Panc1 (cell line): Measurements from ENCODE around the gene CPEB2. TPM values are rescaled to one million over a fixed set of nuclear protein-coding genes. Genes with fewer than 3 reads are reported as not detected.

Source experiments
- ATAC-seq: fragments of 200-7000 bp; cut with Tn5 transposase; 2 replicates; pipeline ENCODE4 v1.9.1; 2020; ENCODE audit warnings: mild to moderate bottlenecking, moderate library complexity
- BruUV-seq: library from RNA; stranded (reverse); fragments of 400-500 nt; replicated peaks from 2 replicates; lab custom pipeline; 2021; lab: Mats Ljungman, UMichigan
- CTCF ChIA-PET: fragments of 300-600 bp; sonication (Branson Sonifier 250); formaldehyde crosslinking; loops from one replicate; lab custom pipeline; 2022; ENCODE audit warnings: antibody characterized with exemption; lab: Charles Lee
- POLR2A ChIA-PET: fragments of 300-600 bp; sonication (Branson Sonifier 250); formaldehyde crosslinking; loops from one replicate; lab custom pipeline; 2022; ENCODE audit warnings: antibody characterized with exemption; lab: Charles Lee
- DNase-seq: peaks from one replicate; pipeline ENCODE4 v3.0.0-alpha.2; 2010; ENCODE audit warnings: low read depth, low spot score
- H3K27ac ChIP-seq: 2 replicates; pipeline ENCODE4 v1.5.1; 2011; ENCODE audit warnings: mild to moderate bottlenecking, low read length, inconsistent platforms
- H3K27me3 ChIP-seq: fragments of 200-500 bp; sonication (Bioruptor generic); 2 replicates; pipeline ENCODE4 v1.6.0; 2014; ENCODE audit warnings: low read length, inconsistent platforms; ENCODE audit not compliant: control insufficient read depth, insufficient read depth
- H3K36me3 ChIP-seq: fragments of 200-500 bp; sonication (Bioruptor generic); 2 replicates; pipeline ENCODE4 v1.5.1; 2014; ENCODE audit warnings: inconsistent platforms, mild to moderate bottlenecking, low read length, moderate library complexity; ENCODE audit not compliant: control insufficient read depth, insufficient read depth
- H3K4me1 ChIP-seq: 2 replicates; pipeline ENCODE4 v1.5.1; 2011; ENCODE audit warnings: inconsistent platforms, mild to moderate bottlenecking, low read length, moderate library complexity; ENCODE audit not compliant: control insufficient read depth, insufficient read depth
- H3K4me3 ChIP-seq, 2 experiments: 2 replicates each; pipeline ENCODE4 v1.5.1; 2011 to 2012; ENCODE audit warnings: low read depth in 2 of 2, low read length in 2 of 2, mild to moderate bottlenecking in 2 of 2, inconsistent platforms in 1 of 2, moderate library complexity in 1 of 2
- H3K9me3 ChIP-seq: fragments of 200-500 bp; sonication (Bioruptor generic); 2 replicates; pipeline ENCODE4 v1.5.1; 2014; ENCODE audit warnings: low read depth, mild to moderate bottlenecking, inconsistent platforms, low read length, moderate library complexity; ENCODE audit not compliant: control insufficient read depth, insufficient read depth
- POLR2AphosphoS5 ChIP-seq: IDR thresholded peaks from 2 replicates; pipeline ENCODE4 v1.6.1; 2012; ENCODE audit warnings: mild to moderate bottlenecking, low read depth, low read length, moderate library complexity
- SIN3A ChIP-seq: IDR thresholded peaks from 2 replicates; pipeline ENCODE4 v1.6.1; 2012; ENCODE audit warnings: low read depth, mild to moderate bottlenecking, low read length, moderate library complexity, borderline replicate concordance; ENCODE audit not compliant: insufficient read depth
- TCF7L2 ChIP-seq: IDR thresholded peaks from 2 replicates; pipeline ENCODE4 v1.6.1; 2011; ENCODE audit warnings: mild to moderate bottlenecking, low read depth, low read length, inconsistent platforms
- in situ Hi-C: cut with HindIII; loops from 2 replicates; pipeline ENCODE4 v1.10.0; 2016; ENCODE audit warnings: low sequenced_read_pairs, low pct_unique_long_range_greater_than_20kb
- intact Hi-C: fragments of 100-400 bp; cut with micrococcal nuclease; formaldehyde crosslinking; loops from one replicate; pipeline ENCODE4 v1.10.0; 2022; ENCODE audit not compliant: unreplicated experiment
- total RNA-seq: library from RNA; stranded (reverse); gene quantifications from one replicate; pipeline ENCODE4 v1.2.1, GENCODE V29; 2021; ENCODE audit not compliant: unreplicated experiment
- TF ChIP-seq, protein P1 (sequence below): fragments of 450-650 bp; IDR thresholded peaks from 2 replicates; pipeline ENCODE4 v1.5.1; 2017; ENCODE audit warnings: mild to moderate bottlenecking
- TF ChIP-seq, protein P2 (sequence below), 2 experiments: IDR thresholded peaks; 2 replicates each; pipeline ENCODE4 v1.6.1; 2011 to 2012; ENCODE audit warnings: low read depth in 2 of 2, control low read depth in 1 of 2, low read length in 1 of 2, mild to moderate bottlenecking in 1 of 2, moderate library complexity in 1 of 2; ENCODE audit not compliant: insufficient read depth in 1 of 2

CPEB2 gene
- total RNA-seq, 1 experiment from 2014 or later: 7.2 TPM

GRCh38 chr4:15034071-15034764 lies 31.9 kb downstream of the CPEB2 start:
- ATAC-seq: no peak
- no peaks in the 10 kb centered on the region for H3K9me3 ChIP-seq
- POLR2A ChIA-PET: no interaction called here
- H3K27ac ChIP-seq: no peak overlapping the region
- BruUV-seq: no TSS peak
- H3K4me1 ChIP-seq: no peaks in the 10 kb centered on the region
- TF ChIP-seq POLR2AphosphoS5: no peak
- no peak for TF ChIP-seq TCF7L2
- TF ChIP-seq SIN3A: no peak
- TF ChIP-seq, protein P1, sequence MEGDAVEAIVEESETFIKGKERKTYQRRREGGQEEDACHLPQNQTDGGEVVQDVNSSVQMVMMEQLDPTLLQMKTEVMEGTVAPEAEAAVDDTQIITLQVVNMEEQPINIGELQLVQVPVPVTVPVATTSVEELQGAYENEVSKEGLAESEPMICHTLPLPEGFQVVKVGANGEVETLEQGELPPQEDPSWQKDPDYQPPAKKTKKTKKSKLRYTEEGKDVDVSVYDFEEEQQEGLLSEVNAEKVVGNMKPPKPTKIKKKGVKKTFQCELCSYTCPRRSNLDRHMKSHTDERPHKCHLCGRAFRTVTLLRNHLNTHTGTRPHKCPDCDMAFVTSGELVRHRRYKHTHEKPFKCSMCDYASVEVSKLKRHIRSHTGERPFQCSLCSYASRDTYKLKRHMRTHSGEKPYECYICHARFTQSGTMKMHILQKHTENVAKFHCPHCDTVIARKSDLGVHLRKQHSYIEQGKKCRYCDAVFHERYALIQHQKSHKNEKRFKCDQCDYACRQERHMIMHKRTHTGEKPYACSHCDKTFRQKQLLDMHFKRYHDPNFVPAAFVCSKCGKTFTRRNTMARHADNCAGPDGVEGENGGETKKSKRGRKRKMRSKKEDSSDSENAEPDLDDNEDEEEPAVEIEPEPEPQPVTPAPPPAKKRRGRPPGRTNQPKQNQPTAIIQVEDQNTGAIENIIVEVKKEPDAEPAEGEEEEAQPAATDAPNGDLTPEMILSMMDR: no peak
- TF ChIP-seq, protein P2, sequence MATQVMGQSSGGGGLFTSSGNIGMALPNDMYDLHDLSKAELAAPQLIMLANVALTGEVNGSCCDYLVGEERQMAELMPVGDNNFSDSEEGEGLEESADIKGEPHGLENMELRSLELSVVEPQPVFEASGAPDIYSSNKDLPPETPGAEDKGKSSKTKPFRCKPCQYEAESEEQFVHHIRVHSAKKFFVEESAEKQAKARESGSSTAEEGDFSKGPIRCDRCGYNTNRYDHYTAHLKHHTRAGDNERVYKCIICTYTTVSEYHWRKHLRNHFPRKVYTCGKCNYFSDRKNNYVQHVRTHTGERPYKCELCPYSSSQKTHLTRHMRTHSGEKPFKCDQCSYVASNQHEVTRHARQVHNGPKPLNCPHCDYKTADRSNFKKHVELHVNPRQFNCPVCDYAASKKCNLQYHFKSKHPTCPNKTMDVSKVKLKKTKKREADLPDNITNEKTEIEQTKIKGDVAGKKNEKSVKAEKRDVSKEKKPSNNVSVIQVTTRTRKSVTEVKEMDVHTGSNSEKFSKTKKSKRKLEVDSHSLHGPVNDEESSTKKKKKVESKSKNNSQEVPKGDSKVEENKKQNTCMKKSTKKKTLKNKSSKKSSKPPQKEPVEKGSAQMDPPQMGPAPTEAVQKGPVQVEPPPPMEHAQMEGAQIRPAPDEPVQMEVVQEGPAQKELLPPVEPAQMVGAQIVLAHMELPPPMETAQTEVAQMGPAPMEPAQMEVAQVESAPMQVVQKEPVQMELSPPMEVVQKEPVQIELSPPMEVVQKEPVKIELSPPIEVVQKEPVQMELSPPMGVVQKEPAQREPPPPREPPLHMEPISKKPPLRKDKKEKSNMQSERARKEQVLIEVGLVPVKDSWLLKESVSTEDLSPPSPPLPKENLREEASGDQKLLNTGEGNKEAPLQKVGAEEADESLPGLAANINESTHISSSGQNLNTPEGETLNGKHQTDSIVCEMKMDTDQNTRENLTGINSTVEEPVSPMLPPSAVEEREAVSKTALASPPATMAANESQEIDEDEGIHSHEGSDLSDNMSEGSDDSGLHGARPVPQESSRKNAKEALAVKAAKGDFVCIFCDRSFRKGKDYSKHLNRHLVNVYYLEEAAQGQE (IDR thresholded peaks at IDR 0.05; ENCODE audit: insufficient read depth in 1 of 2, low read depth in 2 of 2, low read length in 1 of 2): no peak
- DNase-seq: no peak
- H3K36me3 ChIP-seq: no peaks in the 10 kb centered on the region
- CTCF ChIA-PET: no interaction called here
- H3K27me3 ChIP-seq: no peaks in the 10 kb centered on the region
- intact Hi-C loops: no loop called here
- in situ Hi-C loops: no loop called here
- H3K4me3 ChIP-seq: no peak overlapping the region

DNA sequence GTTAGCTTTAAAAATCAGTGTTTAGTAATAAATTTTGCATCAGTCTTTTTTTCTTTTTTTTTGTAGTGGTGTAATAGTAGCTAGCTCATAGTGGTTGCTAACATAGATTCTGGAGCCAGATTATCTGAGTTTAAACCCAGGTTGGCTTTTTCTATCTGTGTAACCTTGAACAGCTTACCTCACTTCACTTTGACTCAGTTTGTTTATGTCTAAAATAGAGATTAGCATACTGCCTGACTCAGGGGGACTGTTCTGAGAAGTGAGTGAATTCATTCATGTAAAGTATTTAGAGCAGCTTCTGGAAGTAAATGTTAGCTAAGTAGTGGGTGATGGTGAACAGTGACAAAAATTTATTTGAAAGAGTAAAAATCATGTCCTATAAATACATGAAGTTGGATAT lies 32.9 kb downstream of the CPEB2 start:
- Histone ChIP-seq H3K4me3 (no peak overlapping the region), H3K4me1 (no peaks in the 10 kb centered on the region), H3K27ac (no peak overlapping the region), H3K36me3 (no peaks in the 10 kb centered on the region), H3K9me3 (no peaks in the 10 kb centered on the region), H3K27me3 (no peaks in the 10 kb centered on the region)
- BruUV-seq: no TSS peak
- in situ Hi-C loops (no loop called here), intact Hi-C loops (no loop called here)
- TF ChIP-seq, protein P2 (IDR thresholded peaks at IDR 0.05; ENCODE audit: insufficient read depth in 1 of 2, low read depth in 2 of 2, low read length in 1 of 2): no peak
- TF ChIP-seq TCF7L2 (no peak), POLR2AphosphoS5 (no peak), SIN3A (no peak)
- TF ChIP-seq, protein P1: no peak
- POLR2A ChIA-PET: no interaction called here
- CTCF ChIA-PET: no interaction called here
- DNase-seq: no peak
- ATAC-seq: no peak
